A204.1 (cell line): Measurements from ENCODE around the gene EDARADD.
A peak's percentile ranks its signal among the peaks of the same experiment; 100 is the strongest.
"Not testable (repeated sequence)": the region's sequence is repeated elsewhere in the genome, so short reads cannot be mapped to it uniquely, and the experiment has no call there.

Experiments
- FAIRE-seq: peaks from 2 replicates; lab custom pipeline; 2012; peaks lifted over from hg19 to GRCh38; lab: Jason Lieb, UNC

EDARADD gene

GRCh38 chr1:236489710-236490377 lies 95.8 kb downstream of the EDARADD start:
- FAIRE-seq: peak; percentile 37

- no peak for FAIRE-seq
Measured at GRCh38 chr1:236491469-236492136, 97.5 kb downstream of the EDARADD start.

- no peak for FAIRE-seq
Measured at GRCh38 chr1:236492378-236492777, 98.3 kb downstream of the EDARADD start.

- no peak for FAIRE-seq
Measured at GRCh38 chr1:236494082-236494481, 100.0 kb downstream of the EDARADD start.

- FAIRE-seq: no peak
Measured at GRCh38 chr1:236494586-236495466, 100.7 kb downstream of the EDARADD start.

- FAIRE-seq: no peak
Measured at GRCh38 chr1:236495467-236496112, 101.5 kb downstream of the EDARADD start.

GRCh38 chr1:236497908-236498307 lies 103.8 kb downstream of the EDARADD start:
- no peak for FAIRE-seq

GRCh38 chr1:236501093-236501492 lies 107.0 kb downstream of the EDARADD start:
- FAIRE-seq: no peak

- FAIRE-seq: no peak
Measured at GRCh38 chr1:236502579-236502971, 108.5 kb downstream of the EDARADD start.

GRCh38 chr1:236502972-236503639 lies 109.0 kb downstream of the EDARADD start:
- no peak for FAIRE-seq

- not testable (repeated sequence) for FAIRE-seq
Measured at GRCh38 chr1:236504338-236504737, 110.3 kb downstream of the EDARADD start.

GRCh38 chr1:236507022-236507700 lies 113.1 kb downstream of the EDARADD start:
- FAIRE-seq: no peak

GRCh38 chr1:236508593-236509027 lies 114.5 kb downstream of the EDARADD start:
- no peak for FAIRE-seq

GRCh38 chr1:236509203-236509602 lies 115.1 kb downstream of the EDARADD start:
- no peak for FAIRE-seq

GRCh38 chr1:236509647-236510401 lies 115.7 kb downstream of the EDARADD start:
- FAIRE-seq: no peak

GRCh38 chr1:236511735-236512418 lies 117.8 kb downstream of the EDARADD start:
- no peak for FAIRE-seq

GRCh38 chr1:236514703-236515442 lies 120.8 kb downstream of the EDARADD start:
- no peak for FAIRE-seq

- FAIRE-seq: no peak
Measured at GRCh38 chr1:236515443-236515958, 121.4 kb downstream of the EDARADD start.
